ENCODE results near the gene AZI2.

The AZI2 gene, protein sequence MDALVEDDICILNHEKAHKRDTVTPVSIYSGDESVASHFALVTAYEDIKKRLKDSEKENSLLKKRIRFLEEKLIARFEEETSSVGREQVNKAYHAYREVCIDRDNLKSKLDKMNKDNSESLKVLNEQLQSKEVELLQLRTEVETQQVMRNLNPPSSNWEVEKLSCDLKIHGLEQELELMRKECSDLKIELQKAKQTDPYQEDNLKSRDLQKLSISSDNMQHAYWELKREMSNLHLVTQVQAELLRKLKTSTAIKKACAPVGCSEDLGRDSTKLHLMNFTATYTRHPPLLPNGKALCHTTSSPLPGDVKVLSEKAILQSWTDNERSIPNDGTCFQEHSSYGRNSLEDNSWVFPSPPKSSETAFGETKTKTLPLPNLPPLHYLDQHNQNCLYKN

DNA sequence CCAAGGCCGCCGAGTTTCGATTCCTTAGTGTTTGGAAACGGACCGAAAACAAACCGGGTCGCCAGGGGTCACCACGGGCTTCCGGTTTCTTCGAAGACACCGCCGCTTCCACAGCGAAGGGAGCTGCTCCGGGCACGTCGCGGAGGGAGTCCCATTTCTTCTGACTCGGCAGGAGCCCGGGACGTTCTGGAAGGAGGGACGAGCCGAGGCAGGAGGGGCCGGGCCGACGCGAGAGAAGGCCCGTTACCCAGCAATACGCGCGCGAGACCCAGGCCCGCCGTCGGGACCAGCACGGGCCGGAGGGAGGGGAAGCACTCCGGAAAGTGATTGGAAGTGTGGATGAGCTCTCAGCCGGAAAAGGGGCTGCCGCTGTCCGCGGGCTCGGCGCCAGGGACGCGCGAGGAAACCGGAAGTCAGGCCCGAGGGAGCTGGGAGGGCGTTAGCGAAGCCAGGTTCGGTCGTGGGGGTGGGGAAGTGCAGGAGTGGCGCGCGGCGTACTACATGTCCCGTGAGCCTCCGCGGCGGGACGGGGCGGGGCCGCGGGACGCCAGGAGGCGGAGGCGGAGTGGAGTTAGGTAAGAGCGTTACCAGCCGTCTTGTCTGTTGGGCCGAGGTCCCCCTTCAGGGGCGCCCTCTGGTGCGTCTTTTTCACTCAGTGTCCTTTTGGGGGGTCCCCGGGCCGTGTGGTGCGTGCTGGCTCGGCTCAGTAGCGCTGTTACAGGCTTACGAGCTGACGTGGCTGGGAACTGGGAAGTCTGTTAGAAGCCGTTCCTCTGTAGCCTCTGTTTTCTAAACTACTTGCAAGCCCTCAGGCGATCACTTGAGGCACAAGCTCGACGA, at the start of gene AZI2, which contains the start of gene ZCWPW2:
Gene AZI2 (minus strand): TSS at position 196 of the 840 bp plus-strand sequence. CDS start 8,207 bp downstream, outside the sequence.
Gene ZCWPW2 (plus strand): TSS at position 93 of the 840 bp plus-strand sequence. CDS start 64,348 bp downstream, outside the sequence.
- DNase-seq: peak; percentile 97

GRCh38 chr3:28388978-28389377, 40.4 kb upstream of the AZI2 start:
- no peak for DNase-seq

DNA sequence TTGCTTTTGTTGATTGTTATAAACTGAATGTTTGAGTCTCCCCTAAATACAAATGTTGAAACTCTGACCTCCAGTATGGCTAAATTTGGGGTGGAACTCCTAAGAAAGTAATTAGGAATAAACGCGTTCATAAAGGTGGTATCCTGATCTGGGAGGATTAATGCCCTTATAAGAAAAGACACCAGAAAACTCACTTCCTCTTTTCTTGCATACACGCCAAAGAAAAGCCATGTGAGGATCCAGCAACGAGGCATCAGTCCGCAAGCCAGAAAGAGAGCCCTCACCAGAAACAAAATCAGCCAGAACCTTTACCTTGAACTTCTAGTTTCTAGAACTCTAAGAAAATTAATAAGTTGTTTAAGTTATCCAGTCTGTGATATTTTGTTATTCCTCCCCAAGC, 37.4 kb upstream of the AZI2 start:
- no peak for DNase-seq

DNA sequence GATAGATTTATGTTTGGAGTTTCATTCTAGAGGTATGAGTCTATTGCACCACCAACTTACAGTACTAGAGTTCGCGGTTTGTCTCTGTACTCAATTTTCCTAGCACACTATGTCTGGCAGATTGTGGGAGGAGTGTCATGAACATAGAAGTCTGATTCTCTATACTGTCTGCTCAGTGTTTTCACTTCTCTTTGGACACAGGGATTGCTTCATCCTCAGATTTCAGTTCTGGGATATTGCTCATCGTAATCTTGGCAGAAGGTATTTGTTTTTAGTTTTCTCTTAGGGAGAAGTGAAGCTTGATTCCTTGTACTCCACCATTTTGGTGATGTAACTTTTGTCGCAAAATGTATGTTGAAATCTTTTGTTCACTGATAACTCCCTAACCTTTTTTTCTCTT, 27.8 kb upstream of the AZI2 start:
- peak; percentile 14 for DNase-seq

DNA sequence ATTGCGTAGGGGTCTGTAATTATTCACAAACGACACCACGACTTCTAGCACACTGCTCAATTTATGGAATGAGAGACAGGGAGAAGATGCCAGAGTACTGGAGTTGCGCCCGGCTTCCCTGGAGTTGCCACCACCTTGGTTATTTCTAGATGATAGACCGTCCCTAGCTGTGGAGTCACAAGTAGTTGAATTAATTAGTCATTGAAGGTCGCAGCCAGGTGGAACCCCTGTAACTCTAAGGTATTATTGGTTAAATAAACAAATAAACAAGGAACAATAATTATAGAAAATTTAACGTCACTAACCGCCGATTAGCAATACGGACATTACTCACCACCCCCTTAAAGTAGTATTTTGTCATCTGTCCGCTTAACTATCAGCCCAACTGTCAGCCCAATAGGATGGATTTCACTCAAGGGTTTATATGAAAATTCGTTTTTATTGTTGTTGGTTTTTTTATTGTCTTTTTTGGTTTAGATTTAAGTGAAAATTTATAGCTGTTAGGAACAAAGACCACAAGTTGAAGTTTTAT, 911 bp upstream of the AZI2 start:
- DNase-seq: no peak

DNA sequence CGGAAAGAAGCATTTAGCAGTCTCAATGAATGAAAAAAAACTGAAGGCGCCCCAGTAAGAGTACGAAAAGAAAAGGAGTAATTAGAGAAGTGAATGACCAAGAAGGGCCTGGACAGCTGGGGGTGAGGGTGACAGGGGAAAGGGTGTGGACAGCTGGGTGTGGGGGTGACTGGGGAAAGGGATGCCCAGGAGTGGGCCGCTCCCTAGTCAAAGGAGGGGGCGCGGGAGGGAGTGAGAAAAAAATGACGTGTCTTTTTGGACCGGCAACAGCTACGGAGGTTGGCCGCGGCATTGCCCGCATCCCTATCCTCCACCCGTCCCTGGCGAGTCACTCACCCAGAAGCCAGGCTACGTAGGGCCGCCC, 377 bp downstream of the AZI2 start:
- DNase-seq: no peak

- no peak for DNase-seq
These were observed 1.0 kb downstream of the AZI2 start for GRCh38 chr3:28347374-28348264.

- no peak for DNase-seq
These were observed 2.9 kb downstream of the AZI2 start for GRCh38 chr3:28345690-28346089.

DNA sequence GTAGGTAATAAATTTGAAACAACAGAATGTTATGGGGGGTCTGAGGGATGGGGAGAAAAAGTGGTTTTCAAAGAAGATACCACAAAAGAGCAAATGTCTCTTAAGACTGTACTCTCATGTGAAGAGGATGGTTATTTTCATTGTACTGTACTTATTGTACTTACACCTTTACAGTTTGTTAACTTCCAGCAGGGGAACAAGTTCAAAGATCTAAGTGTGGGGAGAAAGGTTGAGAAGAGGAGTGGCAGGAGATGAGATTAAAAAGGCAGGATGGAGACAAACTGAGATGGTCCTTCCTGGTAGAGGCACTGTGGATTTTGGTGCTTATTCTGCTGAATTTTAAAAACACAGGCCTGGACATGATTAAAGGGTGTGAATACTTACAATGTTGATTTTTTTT, 5.5 kb downstream of the AZI2 start:
- no peak for DNase-seq

- DNase-seq: no peak
These were observed 11.4 kb downstream of the AZI2 start for GRCh38 chr3:28337230-28337629.

- no peak for DNase-seq
These were observed 13.4 kb downstream of the AZI2 start for GRCh38 chr3:28335246-28335645.

GRCh38 chr3:28334552-28334951, 14.1 kb downstream of the AZI2 start:
- no peak for DNase-seq

- no peak for DNase-seq
These were observed 20.2 kb downstream of the AZI2 start for GRCh38 chr3:28328188-28329151.

DNA sequence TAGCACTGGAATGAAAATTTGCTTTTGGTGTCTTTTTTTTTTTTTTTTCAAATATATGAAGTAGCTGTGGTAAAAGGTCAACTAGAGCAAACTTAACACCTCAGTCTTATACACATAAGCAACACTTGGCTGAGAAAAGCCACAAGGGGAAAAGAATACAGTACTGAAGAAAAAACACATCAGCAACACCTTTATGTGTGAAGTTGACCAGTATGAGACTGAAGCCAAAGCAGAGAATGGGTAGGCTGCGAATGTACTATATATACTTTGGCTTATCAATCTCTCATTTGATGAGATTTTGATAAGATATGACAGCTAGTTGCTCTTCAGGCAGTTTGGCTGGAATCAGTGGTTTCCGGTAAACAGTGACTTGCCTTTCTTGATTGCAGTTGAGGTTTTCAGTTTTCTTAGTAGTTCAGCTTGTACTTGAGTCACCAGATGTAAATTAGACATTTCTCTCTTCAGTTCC, 22.1 kb downstream of the AZI2 start:
- no peak for DNase-seq

DNA sequence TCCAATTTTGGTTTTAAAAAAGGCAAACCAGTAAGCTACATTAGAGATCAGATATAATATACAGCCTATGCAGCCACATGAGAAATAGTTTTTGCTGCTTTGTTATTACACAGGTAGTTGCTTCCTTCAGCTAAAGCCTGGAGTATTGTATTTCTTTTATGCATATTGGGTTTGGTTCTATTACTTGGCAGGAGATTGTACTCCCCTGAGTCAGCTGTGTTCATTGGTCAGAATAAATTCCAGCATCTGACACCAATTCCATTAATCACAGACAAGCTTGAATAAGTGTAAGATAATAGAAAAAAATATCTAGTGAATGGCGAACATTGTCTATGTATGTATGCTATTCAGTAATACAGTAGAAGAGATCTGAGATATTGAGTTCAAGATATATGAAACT, 26.2 kb downstream of the AZI2 start:
- DNase-seq: no peak

- DNase-seq: no peak
These were observed 27.6 kb downstream of the AZI2 start for GRCh38 chr3:28320981-28321380.

DNA sequence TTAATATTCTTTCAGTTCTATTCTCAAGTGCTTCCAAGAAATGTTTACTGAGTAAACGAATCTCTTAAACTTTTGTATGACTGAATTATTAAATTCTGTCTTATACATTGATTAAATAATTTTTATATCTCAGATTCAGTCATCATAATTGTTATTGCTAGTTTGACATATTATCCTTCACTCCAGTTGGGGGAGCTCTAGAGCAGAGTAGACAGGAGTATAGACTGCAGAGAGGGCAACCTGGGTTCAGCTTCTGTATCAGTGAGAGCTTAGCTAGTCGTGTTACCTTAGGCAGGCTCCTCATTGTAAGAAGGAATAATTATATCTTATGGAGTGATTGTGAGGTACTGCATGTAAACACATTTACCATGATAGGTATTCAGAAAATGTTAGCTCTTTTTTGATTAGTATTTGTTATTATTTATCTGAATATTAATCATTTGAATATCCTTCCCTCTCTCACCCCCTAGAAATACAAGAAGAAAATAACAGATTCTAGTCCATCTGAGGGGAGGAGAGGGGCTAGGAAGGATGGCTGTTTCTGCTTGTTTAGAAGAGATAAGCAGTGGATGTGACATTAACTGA, 31.1 kb downstream of the AZI2 start:
- DNase-seq: no peak

DNA sequence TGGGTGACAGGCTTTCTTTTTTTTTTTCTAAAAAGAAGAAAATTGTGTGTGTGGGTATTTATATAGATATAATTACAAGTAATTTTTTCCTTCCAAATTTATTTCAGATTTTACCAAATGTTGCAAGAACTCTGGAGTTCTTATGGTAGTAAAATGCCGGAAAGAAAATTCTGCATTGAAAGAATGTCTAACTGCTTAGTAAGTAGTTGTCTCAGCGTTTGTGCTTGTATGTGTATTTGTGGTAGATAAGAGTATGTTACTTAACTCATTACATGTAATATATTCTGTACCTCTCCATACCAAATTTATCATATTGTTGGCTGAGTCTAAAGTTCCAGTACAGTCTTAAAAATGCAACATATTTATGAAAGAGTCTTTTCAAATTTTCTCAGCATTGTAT, 32.4 kb downstream of the AZI2 start:
- DNase-seq: no peak

DNA sequence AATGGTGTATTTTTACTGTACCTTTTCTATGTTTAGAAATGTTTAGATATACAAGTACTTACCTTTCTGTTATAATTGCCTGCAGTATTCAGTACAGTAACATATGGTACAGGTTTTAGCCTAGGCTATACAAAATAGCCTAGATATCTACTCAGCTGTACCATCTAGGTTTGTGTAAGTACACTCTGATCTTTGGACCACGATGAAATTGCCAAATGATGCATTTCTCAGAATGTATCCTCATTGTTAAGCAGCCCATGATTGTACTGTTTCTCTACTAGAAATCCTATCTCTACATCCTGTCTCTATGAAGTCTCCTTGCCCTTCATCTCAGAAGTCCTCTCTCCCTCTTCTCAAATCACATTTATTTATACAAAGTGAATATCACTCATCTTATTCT, 32.9 kb downstream of the AZI2 start:
- DNase-seq: no peak

- DNase-seq: no peak
These were observed 40.4 kb downstream of the AZI2 start for GRCh38 chr3:28308196-28308595.

DNA sequence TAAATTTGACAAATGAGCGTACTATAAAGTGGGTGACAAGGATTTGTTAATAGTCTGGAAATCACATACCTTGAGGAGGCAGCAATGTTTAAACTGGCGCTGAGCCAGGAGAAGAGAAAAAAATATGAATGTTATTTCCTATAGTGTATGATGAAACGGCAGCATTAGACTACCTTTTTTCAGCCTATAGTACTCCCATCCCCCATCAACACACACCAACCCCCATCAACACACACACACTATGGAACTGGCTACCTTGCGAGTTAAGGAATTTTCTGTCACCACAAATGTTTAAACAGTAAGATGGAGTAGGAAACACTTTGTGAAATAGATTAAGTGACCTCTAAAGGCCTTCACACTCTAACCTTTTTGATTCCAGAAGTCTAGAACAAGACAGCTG, 46.9 kb downstream of the AZI2 start:
- no peak for DNase-seq
